Jurkat, Clone E6-1 (cell line): ENCODE results near the gene CINP. TPM values are rescaled to one million over a fixed set of nuclear protein-coding genes. Genes with fewer than 3 reads are reported as not detected.

Source experiments
- DNase-seq: peaks from one replicate; pipeline ENCODE4 v3.0.0-alpha.2; 2011; ENCODE audit warnings: low read depth, low spot score
- H3K4me3 ChIP-seq: 2 replicates; pipeline ENCODE4 v1.5.1; 2011; ENCODE audit warnings: mild to moderate bottlenecking, low read length, control low read depth, moderate library complexity
- polyA plus RNA-seq: library from polyadenylated mRNA; unstranded; fragments of >200 nt; gene quantifications from one replicate; pipeline ENCODE4 v1.2.1, GENCODE V29; 2012; ENCODE audit warnings: missing spikeins; ENCODE audit not compliant: insufficient read length, insufficient read depth

Gene CINP
- polyA plus RNA-seq: 58.2 TPM

- peak within 1 kb of the TSS; percentile 65 for H3K4me3 ChIP-seq
- peak; percentile 83 for DNase-seq
These were observed at the start of gene CINP, which contains the start of gene TECPR2 for GRCh38 chr14:102362545-102363181. Gene CINP, minus strand, starts transcription at chr14:102362890. Its CDS starts 39 bp downstream, at chr14:102362851. Gene TECPR2, plus strand, starts transcription at chr14:102362941. Its CDS starts 13,781 bp downstream, at chr14:102376722.

GRCh38 chr14:102408724-102409123 lies 46.0 kb upstream of the CINP start:
- DNase-seq: peak; percentile 17
- H3K4me3 ChIP-seq: no peak overlapping the region

DNA sequence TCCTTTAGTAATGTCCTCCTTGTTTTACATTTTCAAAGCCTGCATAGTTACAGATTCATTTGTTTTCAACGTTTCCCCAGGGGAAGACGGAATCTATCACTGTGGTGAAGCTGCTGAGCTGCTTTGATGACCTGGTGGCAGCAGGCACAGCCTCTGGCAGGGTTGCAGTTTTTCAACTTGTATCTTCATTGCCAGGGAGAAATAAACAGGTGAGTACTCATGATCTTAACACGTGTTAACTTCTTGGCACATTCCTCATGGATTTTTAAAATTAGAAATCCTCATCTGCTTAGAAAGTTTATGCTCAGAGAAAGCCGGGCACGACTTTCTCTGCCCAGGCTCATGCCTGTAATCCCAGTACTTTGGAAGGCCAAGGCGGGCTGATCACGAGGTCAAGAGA lies 44.6 kb upstream of the CINP start:
- no peak for DNase-seq
- H3K4me3 ChIP-seq: no peak overlapping the region

GRCh38 chr14:102403028-102403427 lies 40.3 kb upstream of the CINP start:
- no peak overlapping the region for H3K4me3 ChIP-seq
- DNase-seq: no peak

DNA sequence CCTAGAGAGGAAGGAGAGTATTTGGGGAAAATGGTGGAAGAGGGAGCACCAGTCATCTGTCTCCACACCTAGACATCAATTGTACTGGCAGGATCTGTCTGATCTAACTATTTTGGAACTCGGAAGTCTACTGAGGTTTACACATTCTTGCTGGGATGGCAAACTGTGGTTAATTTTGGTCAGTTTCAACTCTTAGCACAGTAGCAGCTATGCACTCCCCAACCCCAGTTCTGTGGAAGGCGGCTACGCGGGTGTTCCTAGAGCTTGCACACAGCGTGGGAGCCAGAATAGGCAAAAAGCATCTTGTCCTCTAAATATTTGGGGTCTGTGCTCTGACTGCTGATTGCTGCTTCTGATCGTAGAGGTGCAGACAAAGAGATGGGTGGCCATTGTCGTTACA lies 33.8 kb upstream of the CINP start:
- DNase-seq: no peak
- no peak overlapping the region for H3K4me3 ChIP-seq

DNA sequence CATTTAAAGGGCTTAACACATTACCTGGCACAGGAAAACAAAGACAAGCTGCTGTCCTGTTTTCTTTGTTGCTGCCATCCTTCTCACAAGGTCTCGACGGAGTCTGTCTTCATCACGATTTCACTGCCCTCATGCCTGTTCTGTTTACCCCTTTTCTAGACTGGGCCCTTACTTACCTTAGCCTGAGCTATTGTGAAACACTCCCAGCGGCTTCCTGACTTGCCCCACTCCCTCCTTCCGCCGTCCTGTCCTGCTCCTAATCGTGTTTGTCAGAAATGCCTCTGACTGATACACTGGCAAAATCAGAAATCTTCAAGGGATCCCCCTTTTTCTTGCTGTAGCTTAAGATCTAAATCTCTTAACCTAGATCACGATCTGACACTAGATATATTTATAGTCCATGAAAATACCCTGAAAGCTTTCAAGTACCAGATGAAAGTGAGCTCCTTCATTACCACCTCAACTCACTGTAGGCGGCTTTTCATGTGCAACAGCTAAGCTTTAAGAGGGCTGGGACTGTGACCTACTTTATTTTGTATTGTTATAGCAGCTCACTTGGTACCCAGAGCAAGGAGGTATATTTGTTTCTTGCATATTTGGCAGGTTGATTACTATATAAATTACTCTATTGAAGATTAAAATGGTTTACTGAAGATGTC lies 32.2 kb upstream of the CINP start:
- no peak overlapping the region for H3K4me3 ChIP-seq
- peak; percentile 28 for DNase-seq

DNA sequence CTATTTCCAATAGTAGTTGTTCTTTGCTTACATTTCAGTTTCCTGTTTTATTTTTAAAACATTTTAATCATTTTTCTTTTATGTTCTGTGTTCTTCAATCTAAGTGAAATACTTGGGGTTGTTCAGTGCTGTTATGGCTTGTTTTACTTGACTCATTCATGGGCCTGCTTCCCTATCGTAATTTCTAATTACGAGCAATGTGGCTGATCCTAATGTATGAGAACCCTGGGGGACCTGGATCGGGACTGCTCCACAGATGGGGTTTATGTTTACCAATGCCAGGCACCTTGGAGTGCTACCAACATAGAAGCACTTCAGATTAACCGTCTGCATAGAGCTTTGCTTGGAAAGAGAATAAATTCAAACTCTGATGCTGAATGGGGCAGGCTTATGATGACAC lies 29.8 kb upstream of the CINP start:
- H3K4me3 ChIP-seq: no peak overlapping the region
- DNase-seq: no peak

DNA sequence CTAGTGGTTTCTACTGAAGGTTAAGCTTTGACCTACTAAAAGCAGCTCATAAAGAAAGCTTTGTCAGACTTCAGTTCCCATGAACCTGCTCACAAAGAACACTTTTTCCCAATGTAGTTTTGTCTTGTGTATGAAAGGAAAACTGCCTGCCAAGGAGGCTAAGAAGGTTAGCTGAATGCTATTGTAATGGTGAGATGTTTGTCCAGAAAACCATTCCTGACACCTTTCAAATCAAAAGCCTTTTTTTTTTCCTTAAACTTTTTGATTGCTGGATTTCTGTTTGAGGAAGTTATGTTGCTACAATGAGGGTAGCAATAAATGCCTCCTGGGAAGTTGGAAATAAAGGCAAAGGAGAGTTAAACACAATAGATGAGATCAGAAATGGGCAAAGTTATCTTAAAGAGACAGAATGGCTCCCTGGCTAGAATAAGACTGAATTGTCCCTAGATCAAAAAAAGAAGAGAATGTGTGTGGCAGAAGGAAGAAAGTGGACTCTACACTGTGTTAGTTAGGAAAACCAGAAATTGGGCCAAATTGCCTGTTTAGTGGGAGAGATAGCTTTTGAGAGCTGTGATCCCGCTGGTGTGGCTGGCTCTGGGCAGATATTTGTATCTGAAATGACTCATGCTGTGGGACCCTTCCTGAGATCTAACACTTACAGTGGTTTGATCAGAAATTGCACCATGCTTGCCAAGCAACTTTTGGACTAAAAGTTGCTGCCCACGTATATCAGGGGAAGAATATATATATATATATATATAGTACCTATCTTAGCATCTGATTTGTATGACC lies 27.6 kb upstream of the CINP start:
- no peak for DNase-seq
- no peak overlapping the region for H3K4me3 ChIP-seq

DNA sequence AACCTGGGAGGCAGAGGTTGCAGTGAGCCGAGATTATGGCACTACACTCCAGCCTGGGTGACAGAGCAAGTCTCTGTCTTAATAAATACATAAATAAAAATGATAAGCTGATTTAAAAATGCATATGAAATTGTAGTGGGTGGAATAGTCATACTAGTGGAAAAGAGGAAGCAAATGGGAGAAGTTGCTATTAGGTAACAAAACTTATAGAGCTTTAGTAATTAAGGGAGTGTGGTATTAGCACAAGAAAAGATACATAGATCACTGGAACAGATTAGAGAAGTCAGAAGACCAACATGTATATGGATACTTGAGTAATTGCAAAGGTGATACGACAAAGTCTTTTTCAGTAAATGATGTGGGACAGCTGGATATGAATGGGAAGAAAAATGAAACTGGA lies 26.6 kb upstream of the CINP start:
- DNase-seq: no peak
- no peak overlapping the region for H3K4me3 ChIP-seq

- DNase-seq: no peak
- no peak overlapping the region for H3K4me3 ChIP-seq
These were observed 24.4 kb upstream of the CINP start for GRCh38 chr14:102387086-102387485.

DNA sequence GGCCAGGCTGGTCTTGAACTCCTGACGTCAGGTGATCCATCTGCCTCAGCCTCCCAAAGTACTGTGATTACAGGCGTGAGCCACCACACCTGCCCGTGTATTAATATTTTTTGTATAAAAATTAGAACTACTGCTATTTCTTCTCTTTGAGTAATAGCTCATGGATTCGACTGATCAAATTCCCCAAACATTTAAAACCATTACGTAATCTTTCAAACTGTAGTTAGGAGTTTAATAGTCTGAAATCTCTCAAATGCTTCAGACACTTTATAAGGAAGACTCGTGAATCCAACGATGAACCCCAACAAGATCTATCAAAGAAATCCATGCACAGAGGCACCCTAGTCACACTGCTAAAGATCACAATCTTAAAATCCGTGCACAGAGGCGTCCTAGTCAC lies 16.1 kb upstream of the CINP start:
- no peak overlapping the region for H3K4me3 ChIP-seq
- DNase-seq: no peak

GRCh38 chr14:102377696-102378095 lies 15.0 kb upstream of the CINP start:
- no peak overlapping the region for H3K4me3 ChIP-seq
- DNase-seq: no peak

GRCh38 chr14:102375119-102375518 lies 12.4 kb upstream of the CINP start:
- no peak for DNase-seq
- H3K4me3 ChIP-seq: no peak overlapping the region

DNA sequence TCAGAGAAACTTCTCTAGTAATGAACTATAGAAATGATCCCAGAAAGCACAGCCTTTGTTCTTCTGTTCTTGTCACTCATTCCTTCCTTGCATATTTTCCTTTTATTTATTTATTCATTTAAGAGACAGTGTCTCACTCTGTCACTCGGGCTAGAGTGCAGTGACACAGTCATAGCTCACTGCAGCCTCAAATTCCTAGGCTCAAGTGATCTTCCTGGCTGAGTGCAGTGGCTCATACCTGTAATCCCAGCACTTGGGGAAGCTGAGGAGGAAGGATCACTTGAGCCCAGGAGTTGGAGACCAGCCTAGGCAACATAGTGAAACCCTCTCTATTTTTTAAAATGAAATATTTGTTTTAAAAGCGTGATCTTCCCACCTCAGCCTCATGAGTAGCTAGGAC lies 11.6 kb upstream of the CINP start:
- no peak for DNase-seq
- H3K4me3 ChIP-seq: no peak overlapping the region

- DNase-seq: no peak
- H3K4me3 ChIP-seq: no peak overlapping the region
These were observed 10.4 kb upstream of the CINP start for GRCh38 chr14:102373110-102373509.

GRCh38 chr14:102371361-102371760 lies 8.7 kb upstream of the CINP start:
- H3K4me3 ChIP-seq: no peak overlapping the region
- no peak for DNase-seq

DNA sequence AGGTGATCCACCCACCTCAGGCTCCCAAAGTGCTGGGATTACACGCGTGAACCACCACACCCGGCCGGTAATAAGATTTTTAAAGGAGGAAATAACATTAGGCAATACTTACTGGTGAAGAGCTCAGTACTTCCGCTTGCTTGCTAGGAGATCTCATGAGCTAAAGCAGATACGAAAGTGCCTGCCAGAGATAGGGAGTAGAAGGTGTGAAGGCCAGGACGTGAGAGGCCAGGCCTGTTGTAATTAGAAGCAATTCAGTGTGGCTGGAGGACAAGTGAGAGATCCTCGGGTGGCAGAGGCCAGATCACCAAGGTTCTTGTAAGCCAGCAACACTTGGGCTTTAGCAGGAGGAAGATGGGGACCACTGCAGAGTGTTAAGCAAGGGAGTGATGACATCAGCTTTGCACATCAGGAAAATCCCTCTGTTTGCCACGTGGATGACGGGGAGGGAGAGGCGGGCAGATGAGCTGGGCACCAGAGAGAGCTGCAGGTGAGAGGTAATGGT lies 7.7 kb upstream of the CINP start:
- DNase-seq: no peak
- no peak overlapping the region for H3K4me3 ChIP-seq

- H3K4me3 ChIP-seq: peak overlapping the region; percentile 65
- no peak for DNase-seq
These were observed 673 bp upstream of the CINP start for GRCh38 chr14:102363182-102363943.

DNA sequence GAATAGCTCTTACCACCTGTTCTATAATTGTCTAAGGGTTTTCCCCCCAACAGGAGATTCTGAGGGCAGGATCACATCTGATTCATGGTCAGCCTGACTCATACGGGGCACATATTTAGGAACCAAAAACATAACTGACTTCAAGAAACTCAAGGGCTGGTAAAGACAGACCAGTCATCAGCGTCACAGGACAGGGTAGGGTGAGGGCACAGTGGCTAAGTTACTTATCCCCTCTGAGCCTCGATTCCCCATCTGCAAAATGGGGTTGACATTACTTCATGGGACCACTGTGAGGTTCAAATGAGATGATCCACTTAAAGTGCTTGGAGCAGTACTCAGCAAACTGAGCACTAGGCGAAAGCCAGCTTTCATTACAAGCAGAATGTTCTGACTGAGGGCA lies 606 bp downstream of the CINP start:
- H3K4me3 ChIP-seq: peak overlapping the region; percentile 65
- DNase-seq: no peak
